Spleen (tissue), 11 donors: ENCODE data around the gene PNPLA3. TPM values are rescaled to one million over a fixed set of nuclear protein-coding genes. Genes with fewer than 3 reads are reported as not detected.

Experiments
- DNase-seq: peaks from one replicate; pipeline ENCODE4 v3.0.0-alpha.2; 2020
- H3K27ac ChIP-seq, 8 donors: fragments of 200-600 bp; sonication (generic) in 7 of 8; 1 replicate in 4 of 8; 2 replicates in 4 of 8; pipeline versions ENCODE4 v1.5.0 to v1.8.0; 2016 to 2021; ENCODE audit warnings: inconsistent platforms in 4 of 8, mild to moderate bottlenecking in 4 of 8, moderate library complexity in 1 of 8
- H3K27me3 ChIP-seq, 7 donors: fragments of 200-600 bp; sonication (generic) in 6 of 7; replicated peaks in 1 of 7; 1 replicate in 4 of 7; 2 replicates in 3 of 7; pipeline versions ENCODE4 v1.5.0 to v1.8.0; 2016 to 2021; ENCODE audit warnings: inconsistent platforms in 3 of 7, mild to moderate bottlenecking in 1 of 7
- H3K36me3 ChIP-seq, 6 donors: fragments of 200-600 bp; sonication (generic) in 5 of 6; 1 replicate in 4 of 6; 2 replicates in 2 of 6; pipeline versions ENCODE4 v1.5.0 to v1.8.0; 2016 to 2021; ENCODE audit warnings: inconsistent platforms in 2 of 6
- H3K4me1 ChIP-seq, 6 donors: fragments of 200-600 bp; sonication (generic) in 5 of 6; 1 replicate in 3 of 6; 2 replicates in 3 of 6; pipeline versions ENCODE4 v1.5.0 to v1.8.0; 2016 to 2021; ENCODE audit warnings: inconsistent platforms in 3 of 6
- H3K4me3 ChIP-seq, 8 donors: fragments of 200-600 bp; sonication (generic) in 7 of 8; 1 replicate in 4 of 8; 2 replicates in 4 of 8; pipeline versions ENCODE4 v1.5.0 to v1.8.0; 2016 to 2021; ENCODE audit warnings: inconsistent platforms in 4 of 8, mild to moderate bottlenecking in 4 of 8, moderate library complexity in 2 of 8
- H3K9me3 ChIP-seq, 8 donors: fragments of 200-600 bp; sonication (generic) in 7 of 8; 1 replicate in 4 of 8; 2 replicates in 4 of 8; pipeline versions ENCODE4 v1.5.0 to v1.8.0; 2016 to 2021; ENCODE audit warnings: inconsistent platforms in 4 of 8
- POLR2A ChIP-seq, 3 donors: fragments of 450-650 bp; IDR thresholded peaks; one replicate each; pipeline ENCODE4 v1.5.1; 2017; ENCODE audit warnings: antibody characterized with exemption in 3 of 3, mild to moderate bottlenecking in 1 of 3
- POLR2AphosphoS5 ChIP-seq, 3 donors: sonication (generic); formaldehyde crosslinking; IDR thresholded peaks; one replicate each; pipeline ENCODE4 v1.5.1; 2017; ENCODE audit warnings: antibody characterized with exemption in 3 of 3
- WGBS, 5 donors: extraction: QIAGEN DNeasy Blood & Tissue Kit in 3 of 5; methylation state at CpG; one replicate each; pipeline versions ENCODE4 v1.1.5 to v1.1.7; 2013 to 2018; 5-methylcytosine and 5-hydroxymethylcytosine counted together
- intact Hi-C: fragments of 100-400 bp; cut with DNase I; formaldehyde crosslinking; loops from one replicate; pipeline ENCODE4 v1.15.0; 2023; ENCODE audit warnings: low total_unique reads
- polyA plus RNA-seq, 3 donors: library from polyadenylated mRNA; stranded (reverse); fragments of 200-250 nt; gene quantifications; one replicate each; pipeline ENCODE4 v1.2.1, GENCODE V29; 2013
- total RNA-seq, 7 donors: library from RNA; depleted of rRNA in 3 of 7; stranded (reverse); fragments of >200 nt in 3 of 7; fragmentation: NEBNext Ultra II Directional in 4 of 7; extraction: Animal tissue kit (Norgen Biotek cat#: 25700) in 4 of 7; gene quantifications; one replicate each; pipeline versions ENCODE4 v1.1.0 to v1.2.1, GENCODE V29; 2016 to 2021
- TF ChIP-seq, protein P1 (sequence below), 11 experiments: fragments of 200-600 bp in 7 of 11; fragments of 450-650 bp in 4 of 11; sonication (generic) in 4 of 11; IDR thresholded peaks in 8 of 11; conservative IDR thresholded peaks in 3 of 11; 1 replicate in 7 of 11; 2 replicates in 4 of 11; pipeline versions ENCODE4 v1.4.0 to v1.8.0; 2016 to 2021; ENCODE audit warnings: antibody characterized with exemption in 11 of 11, inconsistent platforms in 4 of 11, mild to moderate bottlenecking in 1 of 11
- donor health status: healthy with polysubstance abuse.
- donor health status: DM: no; HTN: no; CAD: no; lungs with moderate emphysema.
- donor health status: DM: no; HTN: no; CAD: no.
- donor health status: Bipolar disorder and iron deficiency.
- donor health status: healthy.
- donor health status: DM: no; HTN: no; CAD: no.
- donor health status: DM: yes; HTN: yes; CAD: no.

PNPLA3 gene
- total and polyA plus RNA-seq, 10 donors, result 0.21 to 2.7 (median 1.2) TPM; not detected in 2

DNA sequence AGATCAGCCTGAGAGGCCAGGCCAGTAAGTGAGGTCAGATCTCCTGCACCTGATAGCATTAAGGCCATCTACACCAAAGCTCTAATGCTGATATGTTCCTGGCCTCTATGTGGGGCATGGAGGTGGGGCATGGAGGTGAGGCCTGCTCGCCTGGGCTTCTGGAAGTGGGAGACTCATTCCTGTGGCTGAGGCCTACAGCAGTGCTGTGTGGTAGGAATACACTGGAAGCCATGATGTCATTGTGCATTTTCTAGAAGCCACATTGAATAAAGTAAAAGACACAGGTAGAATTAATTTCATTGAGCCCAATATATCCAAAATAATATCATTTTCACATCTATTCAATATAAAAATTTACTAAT lies 2.7 kb downstream of the PNPLA3 start:
- 75 to 100% (median 82%) methylated on average over 1 of the region's 1 CpG for WGBS, 5 donors
- no peak overlapping the region for H3K27ac ChIP-seq
- no peaks in the 10 kb centered on the region for H3K36me3 ChIP-seq
- H3K4me1 ChIP-seq, result peaks cover 0 to 22% (median 17%) of the 10 kb centered on the region in 6 donors
- H3K27me3 ChIP-seq, result peaks cover 0 to 51% (median 23%) of the 10 kb centered on the region in 7 donors
- intact Hi-C loops, result no loop called here
- no peak overlapping the region for H3K4me3 ChIP-seq
- no peaks in the 10 kb centered on the region for H3K9me3 ChIP-seq
- no peak for TF ChIP-seq POLR2A (IDR thresholded peaks at IDR 0.05)
- TF ChIP-seq POLR2AphosphoS5 (IDR thresholded peaks at IDR 0.05), result no peak
- TF ChIP-seq, protein P1, sequence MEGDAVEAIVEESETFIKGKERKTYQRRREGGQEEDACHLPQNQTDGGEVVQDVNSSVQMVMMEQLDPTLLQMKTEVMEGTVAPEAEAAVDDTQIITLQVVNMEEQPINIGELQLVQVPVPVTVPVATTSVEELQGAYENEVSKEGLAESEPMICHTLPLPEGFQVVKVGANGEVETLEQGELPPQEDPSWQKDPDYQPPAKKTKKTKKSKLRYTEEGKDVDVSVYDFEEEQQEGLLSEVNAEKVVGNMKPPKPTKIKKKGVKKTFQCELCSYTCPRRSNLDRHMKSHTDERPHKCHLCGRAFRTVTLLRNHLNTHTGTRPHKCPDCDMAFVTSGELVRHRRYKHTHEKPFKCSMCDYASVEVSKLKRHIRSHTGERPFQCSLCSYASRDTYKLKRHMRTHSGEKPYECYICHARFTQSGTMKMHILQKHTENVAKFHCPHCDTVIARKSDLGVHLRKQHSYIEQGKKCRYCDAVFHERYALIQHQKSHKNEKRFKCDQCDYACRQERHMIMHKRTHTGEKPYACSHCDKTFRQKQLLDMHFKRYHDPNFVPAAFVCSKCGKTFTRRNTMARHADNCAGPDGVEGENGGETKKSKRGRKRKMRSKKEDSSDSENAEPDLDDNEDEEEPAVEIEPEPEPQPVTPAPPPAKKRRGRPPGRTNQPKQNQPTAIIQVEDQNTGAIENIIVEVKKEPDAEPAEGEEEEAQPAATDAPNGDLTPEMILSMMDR (IDR thresholded peaks at IDR 0.05 in 8 of 11, conservative IDR thresholded peaks at IDR 0.05 in 3 of 11), result no peak
- no peak for DNase-seq

DNA sequence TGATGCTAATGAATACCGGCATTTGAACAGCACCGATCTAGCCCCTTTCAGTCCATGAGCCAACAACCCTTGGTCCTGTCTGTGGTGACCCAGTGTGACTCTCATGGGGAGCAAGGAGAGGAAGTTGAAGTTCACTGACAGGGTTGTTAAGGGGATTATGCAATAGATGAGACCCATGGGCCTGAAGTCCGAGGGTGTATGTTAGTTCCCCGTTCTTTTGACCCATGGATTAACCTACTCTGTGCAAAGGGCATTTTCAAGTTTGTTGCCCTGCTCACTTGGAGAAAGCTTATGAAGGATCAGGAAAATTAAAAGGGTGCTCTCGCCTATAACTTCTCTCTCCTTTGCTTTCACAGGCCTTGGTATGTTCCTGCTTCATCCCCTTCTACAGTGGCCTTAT lies 4.9 kb downstream of the PNPLA3 start:
- 51 to 72% (median 60%) methylated on average over 5 of the region's 5 CpGs for WGBS, 5 donors
- peak overlapping the region in 2 of 8 donors; percentile 16 to 23 for H3K27ac ChIP-seq
- TF ChIP-seq, protein P1 (IDR thresholded peaks at IDR 0.05 in 8 of 11, conservative IDR thresholded peaks at IDR 0.05 in 3 of 11), result no peak
- TF ChIP-seq POLR2A (IDR thresholded peaks at IDR 0.05) (no peak), POLR2AphosphoS5 (IDR thresholded peaks at IDR 0.05) (no peak)
- H3K4me3 ChIP-seq, result no peak overlapping the region
- H3K36me3 ChIP-seq, result no peaks in the 10 kb centered on the region
- DNase-seq, result no peak
- peaks cover 0 to 38% (median 23%) of the 10 kb centered on the region in 7 donors for H3K27me3 ChIP-seq
- H3K9me3 ChIP-seq, result no peaks in the 10 kb centered on the region
- peaks cover 0 to 11% (median 10%) of the 10 kb centered on the region in 6 donors for H3K4me1 ChIP-seq
- intact Hi-C loops, result no loop called here

DNA sequence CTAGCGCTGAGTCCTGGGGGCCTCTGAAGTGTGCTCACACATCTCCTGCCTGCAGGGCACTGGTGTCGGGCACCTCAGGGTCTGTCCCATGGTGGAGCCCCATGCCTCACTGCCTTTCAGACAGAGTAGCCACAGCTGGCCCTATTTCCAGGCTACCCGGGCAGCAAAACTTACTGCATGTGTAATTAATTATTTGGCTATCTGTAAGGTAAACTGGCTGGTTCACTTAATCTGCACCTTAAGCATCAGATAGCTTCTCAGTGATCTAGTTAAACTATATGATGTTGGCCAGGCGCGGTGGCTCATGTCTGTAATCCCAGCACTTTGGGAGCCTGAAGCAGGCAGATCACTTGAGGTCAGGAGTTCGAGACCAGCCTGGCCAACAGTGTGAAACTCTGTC lies 5.3 kb downstream of the PNPLA3 start:
- intact Hi-C loops, result no loop called here
- TF ChIP-seq POLR2AphosphoS5 (IDR thresholded peaks at IDR 0.05), result no peak
- TF ChIP-seq, protein P1 (IDR thresholded peaks at IDR 0.05 in 8 of 11, conservative IDR thresholded peaks at IDR 0.05 in 3 of 11), result no peak
- no peak for TF ChIP-seq POLR2A (IDR thresholded peaks at IDR 0.05)
- WGBS, 5 donors, result 77 to 89% (median 88%) methylated on average over 6 of the region's 6 CpGs
- DNase-seq, result no peak
- Histone ChIP-seq H3K4me1 (peaks cover 0 to 7% (median 6%) of the 10 kb centered on the region in 6 donors), H3K27ac (peak overlapping the region in 1 of 8 donors; percentile 23), H3K27me3 (peaks cover 0 to 34% (median 19%) of the 10 kb centered on the region in 7 donors), H3K4me3 (no peak overlapping the region), H3K36me3 (no peaks in the 10 kb centered on the region), H3K9me3 (no peaks in the 10 kb centered on the region)

DNA sequence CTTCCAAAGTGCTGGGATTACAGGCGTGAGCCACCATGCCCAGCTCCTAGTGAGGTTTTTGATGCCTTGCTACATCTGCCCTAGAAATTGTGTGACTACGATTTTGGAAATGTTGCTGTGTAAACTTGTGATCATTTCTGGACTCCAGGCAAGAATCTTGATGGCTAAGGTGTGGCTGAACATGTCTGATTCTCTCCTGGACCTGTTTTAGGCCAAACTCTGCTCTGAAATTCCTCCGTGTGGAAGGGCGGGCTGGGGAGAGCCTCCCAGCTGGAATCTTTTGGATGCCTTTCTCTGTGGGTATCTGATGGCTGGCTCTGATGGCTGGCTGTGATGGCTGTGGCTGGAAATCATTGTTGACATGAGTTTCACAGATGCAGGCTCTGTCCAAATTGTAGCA lies 8.2 kb downstream of the PNPLA3 start:
- H3K36me3 ChIP-seq, result no peaks in the 10 kb centered on the region
- H3K27ac ChIP-seq, result no peak overlapping the region
- no peak for DNase-seq
- H3K4me3 ChIP-seq, result no peak overlapping the region
- no peaks in the 10 kb centered on the region for H3K4me1 ChIP-seq
- 75 to 91% (median 83%) methylated on average over 4 of the region's 4 CpGs for WGBS, 5 donors
- intact Hi-C loops, result no loop called here
- TF ChIP-seq, protein P1 (IDR thresholded peaks at IDR 0.05 in 8 of 11, conservative IDR thresholded peaks at IDR 0.05 in 3 of 11), result no peak
- TF ChIP-seq POLR2AphosphoS5 (IDR thresholded peaks at IDR 0.05) (no peak), POLR2A (IDR thresholded peaks at IDR 0.05) (no peak)
- no peaks in the 10 kb centered on the region for H3K9me3 ChIP-seq
- H3K27me3 ChIP-seq, result peaks cover 0 to 26% (median 0%) of the 10 kb centered on the region in 7 donors
